SU-DHL-6 (cell line): ENCODE measurements around the gene CTNND2.

Source experiments
- CTCF ChIP-seq: fragments of 200-600 bp; sonication (generic); IDR thresholded peaks from one replicate; pipeline ENCODE4 v1.5.1; 2017; ENCODE audit warnings: antibody characterized with exemption, mild to moderate bottlenecking, low read length, moderate library complexity; ENCODE audit not compliant: insufficient read depth, poor library complexity, severe bottlenecking
- EZH2phosphoT487 ChIP-seq: fragments of 200-600 bp; sonication (generic), shearing (Covaris generic); conservative IDR thresholded peaks from 2 replicates; pipeline ENCODE4 v1.6.1; 2018; ENCODE audit warnings: mild to moderate bottlenecking, antibody characterized with exemption, low read length, moderate library complexity, mixed read lengths

DNA sequence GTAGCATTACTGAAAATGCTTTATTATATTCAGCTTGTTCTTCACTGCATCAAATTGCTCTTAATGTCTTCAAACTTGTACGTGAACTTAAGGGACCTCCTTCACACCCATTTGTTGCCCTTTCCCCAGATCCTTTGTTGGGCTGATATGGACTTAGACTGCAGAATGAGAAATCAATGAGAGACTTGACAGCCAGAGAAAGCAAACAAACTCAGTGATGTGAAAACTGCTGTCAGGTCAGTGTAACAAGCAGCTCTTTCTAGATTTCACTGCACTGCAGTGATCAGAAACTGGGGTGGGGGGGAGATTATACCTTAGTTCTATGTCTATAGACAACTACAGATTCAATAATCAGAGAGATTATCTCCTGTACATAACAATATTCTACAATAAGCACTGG is 652.2 kb downstream of the CTNND2 start:
- TF ChIP-seq CTCF, result no peak
- TF ChIP-seq EZH2phosphoT487, result no peak
